ENCODE measurements around the gene FLT1. TPM values are rescaled to one million over a fixed set of nuclear protein-coding genes. Genes with fewer than 3 reads are reported as not detected.

FLT1 gene
- total RNA-seq, 2 donors from 2014 or later, result 1.3 to 1.6 TPM

GRCh38 chr13:28320209-28320608 is 174.7 kb downstream of the FLT1 start:
- no peak for DNase-seq (ENCODE audit: low spot score)
- Mint-ChIP-seq H3K4me3 (no peak overlapping the region), H3K36me3 (no peaks in the 10 kb centered on the region), H3K4me1 (ENCODE audit: low read depth in 2 of 2) (peaks cover 0 to 3% of the 10 kb centered on the region in 2 donors), H3K27me3 (no peaks in the 10 kb centered on the region), H3K9me3 (no peaks in the 10 kb centered on the region), H3K27ac (no peak overlapping the region)
- ATAC-seq, result no peak

DNA sequence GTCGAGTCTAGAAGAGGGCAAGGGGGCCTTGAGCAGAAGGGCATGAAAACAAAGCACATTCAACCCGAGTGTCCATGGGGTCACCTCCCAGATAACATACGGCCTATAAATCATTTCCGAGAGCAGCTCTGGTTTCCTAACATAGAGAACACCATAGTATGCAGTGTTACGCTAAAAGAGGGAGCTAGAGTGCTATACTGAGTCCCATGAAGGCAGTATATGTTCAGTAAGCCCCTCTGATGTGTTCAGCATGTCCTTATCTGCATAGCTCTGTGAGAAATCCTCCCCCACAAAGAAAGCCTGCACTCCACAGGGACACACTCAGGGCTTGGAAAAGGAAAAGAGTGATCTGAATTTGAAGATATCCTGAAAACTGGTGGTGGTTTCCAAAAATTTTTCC is 175.4 kb downstream of the FLT1 start:
- ATAC-seq (no peak), DNase-seq (ENCODE audit: low spot score) (no peak)
- Mint-ChIP-seq H3K4me1 (ENCODE audit: low read depth in 2 of 2) (peaks cover 0 to 3% of the 10 kb centered on the region in 2 donors), H3K27ac (no peak overlapping the region), H3K4me3 (no peak overlapping the region), H3K36me3 (no peaks in the 10 kb centered on the region), H3K27me3 (no peaks in the 10 kb centered on the region), H3K9me3 (no peaks in the 10 kb centered on the region)

DNA sequence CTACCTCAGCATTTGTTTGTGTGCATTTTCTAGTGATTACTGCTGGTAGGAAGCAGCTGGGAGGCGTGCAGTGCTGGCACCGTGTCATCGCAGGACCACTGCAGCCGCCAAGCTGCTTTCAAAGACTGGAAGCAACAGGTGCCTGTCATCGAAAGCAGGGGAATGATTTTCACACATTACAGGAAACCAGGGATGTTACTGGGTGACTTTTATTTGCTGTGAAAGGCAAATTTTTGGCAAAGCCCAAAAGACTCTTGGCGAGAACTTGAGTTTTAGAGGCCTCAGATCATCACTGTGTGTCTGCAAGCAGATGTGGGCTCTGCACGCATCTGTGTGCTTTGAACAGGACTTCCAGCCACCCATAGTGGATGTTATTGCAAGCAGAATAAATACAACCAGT is 176.4 kb downstream of the FLT1 start:
- Mint-ChIP-seq H3K9me3 (no peaks in the 10 kb centered on the region), H3K4me1 (ENCODE audit: low read depth in 2 of 2) (no peaks in the 10 kb centered on the region), H3K27me3 (no peaks in the 10 kb centered on the region), H3K4me3 (no peak overlapping the region), H3K27ac (no peak overlapping the region), H3K36me3 (no peaks in the 10 kb centered on the region)
- no peak for ATAC-seq
- DNase-seq (ENCODE audit: low spot score), result no peak

DNA sequence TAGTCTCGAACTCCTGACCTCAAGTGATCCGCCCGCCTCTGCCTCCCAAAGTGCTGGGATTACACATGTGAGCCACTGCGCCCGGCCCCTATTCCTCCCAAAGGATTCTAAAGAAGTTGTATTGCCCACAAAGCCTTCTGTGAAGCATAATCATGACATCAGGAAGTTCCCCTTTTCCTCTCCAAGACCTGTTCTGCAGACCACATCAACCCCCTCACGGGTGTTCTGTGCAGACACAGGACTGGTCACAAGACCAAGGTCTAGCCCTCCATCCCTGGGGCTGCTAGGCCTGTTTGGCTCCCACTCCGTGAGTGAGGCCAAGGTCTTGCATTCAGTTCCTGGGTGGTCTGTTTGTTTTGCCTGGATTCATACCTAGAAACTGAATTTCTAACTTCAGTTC is 178.1 kb downstream of the FLT1 start:
- Mint-ChIP-seq H3K27ac (no peak overlapping the region), H3K9me3 (no peaks in the 10 kb centered on the region), H3K27me3 (no peaks in the 10 kb centered on the region), H3K4me3 (no peak overlapping the region), H3K36me3 (no peaks in the 10 kb centered on the region), H3K4me1 (ENCODE audit: low read depth in 2 of 2) (no peaks in the 10 kb centered on the region)
- no peak for DNase-seq (ENCODE audit: low spot score)
- no peak for ATAC-seq

- ATAC-seq, result no peak
- H3K4me1 Mint-ChIP-seq (ENCODE audit: low read depth in 2 of 2), result no peaks in the 10 kb centered on the region
- H3K36me3 Mint-ChIP-seq, result no peaks in the 10 kb centered on the region
- H3K9me3 Mint-ChIP-seq, result no peaks in the 10 kb centered on the region
- H3K27ac Mint-ChIP-seq, result no peak overlapping the region
- DNase-seq (ENCODE audit: low spot score), result no peak
- no peaks in the 10 kb centered on the region for H3K27me3 Mint-ChIP-seq
- H3K4me3 Mint-ChIP-seq, result no peak overlapping the region
Measured at GRCh38 chr13:28316129-28316528, 178.8 kb downstream of the FLT1 start.

DNA sequence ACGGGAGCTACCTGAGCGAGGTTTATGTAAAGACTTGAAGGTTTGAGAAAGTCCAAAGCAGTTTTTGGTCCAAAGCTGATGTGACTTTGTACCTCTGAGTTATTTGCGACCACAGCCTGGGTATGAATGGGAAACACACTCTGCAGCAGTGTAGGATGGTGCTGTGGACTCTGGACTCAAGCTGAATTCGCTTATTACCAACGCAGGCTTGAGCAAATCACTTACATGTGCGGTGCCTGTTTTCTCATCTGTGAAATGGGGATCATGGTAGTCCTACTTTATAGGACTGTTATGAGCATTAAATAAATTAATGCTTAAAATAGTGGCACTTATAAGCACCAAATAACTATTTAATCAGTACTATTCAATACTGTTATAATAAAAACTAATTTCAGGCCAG is 180.0 kb downstream of the FLT1 start:
- Mint-ChIP-seq H3K27me3 (no peaks in the 10 kb centered on the region), H3K9me3 (no peaks in the 10 kb centered on the region), H3K27ac (no peak overlapping the region), H3K36me3 (no peaks in the 10 kb centered on the region), H3K4me3 (no peak overlapping the region), H3K4me1 (ENCODE audit: low read depth in 2 of 2) (no peaks in the 10 kb centered on the region)
- ATAC-seq (no peak), DNase-seq (ENCODE audit: low spot score) (no peak)

GRCh38 chr13:28313579-28313978 is 181.3 kb downstream of the FLT1 start:
- no peaks in the 10 kb centered on the region for H3K9me3 Mint-ChIP-seq
- ATAC-seq, result no peak
- no peaks in the 10 kb centered on the region for H3K4me1 Mint-ChIP-seq (ENCODE audit: low read depth in 2 of 2)
- H3K36me3 Mint-ChIP-seq, result no peaks in the 10 kb centered on the region
- no peak overlapping the region for H3K4me3 Mint-ChIP-seq
- H3K27me3 Mint-ChIP-seq, result no peaks in the 10 kb centered on the region
- DNase-seq (ENCODE audit: low spot score), result no peak
- no peak overlapping the region for H3K27ac Mint-ChIP-seq

GRCh38 chr13:28306325-28306724 is 188.6 kb downstream of the FLT1 start:
- no peak for DNase-seq (ENCODE audit: low spot score)
- Mint-ChIP-seq H3K36me3 (no peaks in the 10 kb centered on the region), H3K9me3 (no peaks in the 10 kb centered on the region), H3K27me3 (no peaks in the 10 kb centered on the region), H3K27ac (no peak overlapping the region), H3K4me3 (no peak overlapping the region), H3K4me1 (ENCODE audit: low read depth in 2 of 2) (peaks cover 0 to 9% of the 10 kb centered on the region in 2 donors)
- no peak for ATAC-seq

DNA sequence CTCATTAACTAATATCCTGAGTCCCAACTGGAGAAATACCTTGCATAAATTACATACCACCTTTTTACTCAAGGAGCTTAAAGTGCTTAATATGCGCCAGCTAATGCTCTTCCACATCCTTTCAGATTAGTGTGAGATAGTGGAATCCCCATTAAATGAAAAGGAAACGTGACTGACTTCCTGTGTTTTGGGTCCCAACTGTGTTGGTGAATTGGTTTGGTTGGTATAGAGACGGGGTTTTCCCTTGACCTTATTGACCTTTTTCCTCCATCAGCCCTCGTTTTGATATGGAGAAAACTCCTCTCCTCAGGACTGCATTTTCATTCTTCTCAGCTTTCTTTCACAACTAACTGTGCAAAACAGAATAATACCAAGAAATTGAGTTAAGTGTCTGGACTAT is 193.1 kb downstream of the FLT1 start:
- Mint-ChIP-seq H3K9me3 (no peaks in the 10 kb centered on the region), H3K27me3 (no peaks in the 10 kb centered on the region), H3K27ac (no peak overlapping the region), H3K36me3 (no peaks in the 10 kb centered on the region), H3K4me3 (no peak overlapping the region), H3K4me1 (ENCODE audit: low read depth in 2 of 2) (peaks cover 0 to 9% of the 10 kb centered on the region in 2 donors)
- DNase-seq (ENCODE audit: low spot score), result no peak
- ATAC-seq, result no peak

- no peaks in the 10 kb centered on the region for H3K36me3 Mint-ChIP-seq
- H3K4me1 Mint-ChIP-seq (ENCODE audit: low read depth in 2 of 2), result peaks cover 0 to 12% of the 10 kb centered on the region in 2 donors
- no peak for ATAC-seq
- H3K9me3 Mint-ChIP-seq, result no peaks in the 10 kb centered on the region
- no peaks in the 10 kb centered on the region for H3K27me3 Mint-ChIP-seq
- no peak for DNase-seq (ENCODE audit: low spot score)
- no peak overlapping the region for H3K4me3 Mint-ChIP-seq
- H3K27ac Mint-ChIP-seq, result no peak overlapping the region
Measured at GRCh38 chr13:28299916-28300315, 195.0 kb downstream of the FLT1 start.

DNA sequence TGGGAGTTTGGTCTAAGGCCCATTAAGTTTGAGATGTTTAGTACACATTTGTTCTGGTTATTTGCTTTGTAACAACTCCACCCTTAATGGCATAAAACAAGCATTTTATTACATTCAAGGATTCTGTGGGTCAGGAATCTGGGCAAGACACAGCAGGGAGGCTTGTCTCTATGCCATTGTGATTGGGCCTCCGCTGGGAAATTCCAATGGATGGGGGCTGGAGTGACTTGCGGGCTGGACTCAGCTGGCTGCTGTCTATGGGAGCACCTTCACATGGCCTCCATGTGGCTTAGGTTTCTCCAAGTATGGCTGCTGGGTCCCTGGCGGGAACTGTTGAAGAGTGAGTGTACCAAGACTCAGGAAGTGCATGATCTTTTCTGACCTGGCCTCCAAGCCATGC is 197.6 kb downstream of the FLT1 start:
- Mint-ChIP-seq H3K36me3 (no peaks in the 10 kb centered on the region), H3K4me3 (no peak overlapping the region), H3K4me1 (ENCODE audit: low read depth in 2 of 2) (peaks cover 0 to 9% of the 10 kb centered on the region in 2 donors), H3K9me3 (no peaks in the 10 kb centered on the region), H3K27me3 (no peaks in the 10 kb centered on the region), H3K27ac (peak overlapping the region in 1 of 2 donors; percentile 31)
- no peak for DNase-seq (ENCODE audit: low spot score)
- ATAC-seq, result no peak

- H3K36me3 Mint-ChIP-seq, result peaks cover 13% of the 10 kb centered on the region
- no peaks in the 10 kb centered on the region for H3K9me3 Mint-ChIP-seq
- peak overlapping the region in 1 of 2 donors; percentile 3 for H3K27ac Mint-ChIP-seq
- no peak for ATAC-seq
- no peak overlapping the region for H3K4me3 Mint-ChIP-seq
- DNase-seq (ENCODE audit: low spot score), result no peak
- no peaks in the 10 kb centered on the region for H3K27me3 Mint-ChIP-seq
- H3K4me1 Mint-ChIP-seq (ENCODE audit: low read depth in 2 of 2), result peaks cover 9 to 11% of the 10 kb centered on the region in 2 donors
Measured at GRCh38 chr13:28286263-28286662, 208.7 kb downstream of the FLT1 start.

DNA sequence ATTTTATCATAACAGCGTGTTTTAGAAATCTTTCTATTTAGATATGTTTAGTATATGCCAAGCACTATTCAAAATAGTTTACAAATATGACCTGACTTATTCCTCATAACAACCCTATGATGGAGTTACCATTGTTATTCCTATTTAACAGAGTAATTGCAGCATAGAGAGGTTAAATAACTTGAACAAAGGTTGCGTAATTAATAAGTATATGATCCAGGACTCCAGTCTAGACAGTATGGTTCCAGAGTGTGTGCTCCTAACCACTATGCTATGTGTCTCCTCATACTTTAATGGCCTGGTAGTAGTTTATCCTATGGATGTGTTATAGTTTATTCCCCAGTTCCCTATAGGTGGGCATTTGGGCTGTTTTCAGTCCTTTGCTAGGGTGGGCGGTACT is 211.3 kb downstream of the FLT1 start:
- H3K9me3 Mint-ChIP-seq, result no peaks in the 10 kb centered on the region
- no peaks in the 10 kb centered on the region for H3K27me3 Mint-ChIP-seq
- H3K4me3 Mint-ChIP-seq, result no peak overlapping the region
- ATAC-seq (no peak), DNase-seq (ENCODE audit: low spot score) (no peak)
- no peak overlapping the region for H3K27ac Mint-ChIP-seq
- H3K36me3 Mint-ChIP-seq, result peaks cover 18% of the 10 kb centered on the region
- H3K4me1 Mint-ChIP-seq (ENCODE audit: low read depth in 2 of 2), result peaks cover 9 to 11% of the 10 kb centered on the region in 2 donors

GRCh38 chr13:28282451-28282850 is 212.5 kb downstream of the FLT1 start:
- no peak for DNase-seq (ENCODE audit: low spot score)
- Mint-ChIP-seq H3K36me3 (peaks cover 18% of the 10 kb centered on the region), H3K27ac (no peak overlapping the region), H3K27me3 (no peaks in the 10 kb centered on the region), H3K4me3 (no peak overlapping the region), H3K4me1 (ENCODE audit: low read depth in 2 of 2) (peaks cover 9 to 11% of the 10 kb centered on the region in 2 donors), H3K9me3 (no peaks in the 10 kb centered on the region)
- no peak for ATAC-seq

GRCh38 chr13:28273919-28274318 is 221.0 kb downstream of the FLT1 start:
- no peaks in the 10 kb centered on the region for H3K9me3 Mint-ChIP-seq
- no peaks in the 10 kb centered on the region for H3K27me3 Mint-ChIP-seq
- DNase-seq (ENCODE audit: low spot score), result no peak

More at GRCh38 chr13:28273919-28274318, 221.0 kb downstream of the FLT1 start:
- Mint-ChIP-seq H3K4me1 (ENCODE audit: low read depth in 2 of 2) (peaks cover under 1 to 7% of the 10 kb centered on the region in 2 donors), H3K4me3 (no peak overlapping the region), H3K27ac (no peak overlapping the region), H3K36me3 (peaks cover 12% of the 10 kb centered on the region)
- no peak for ATAC-seq
